Astrocyte (in vitro differentiated cells and primary cell): ENCODE results near the gene MESP1.

Experiments used
- EZH2 ChIP-seq: IDR thresholded peaks from 2 replicates; pipeline ENCODE4 v1.6.1; 2012; ENCODE audit warnings: mild to moderate bottlenecking, low read length, inconsistent platforms; ENCODE audit not compliant: insufficient read depth
- TF ChIP-seq, protein P1 (sequence below): IDR thresholded peaks from 2 replicates; pipeline ENCODE4 v1.5.1; 2011; ENCODE audit warnings: low read depth, mild to moderate bottlenecking, inconsistent platforms, low read length, moderate library complexity; ENCODE audit not compliant: insufficient read depth

DNA sequence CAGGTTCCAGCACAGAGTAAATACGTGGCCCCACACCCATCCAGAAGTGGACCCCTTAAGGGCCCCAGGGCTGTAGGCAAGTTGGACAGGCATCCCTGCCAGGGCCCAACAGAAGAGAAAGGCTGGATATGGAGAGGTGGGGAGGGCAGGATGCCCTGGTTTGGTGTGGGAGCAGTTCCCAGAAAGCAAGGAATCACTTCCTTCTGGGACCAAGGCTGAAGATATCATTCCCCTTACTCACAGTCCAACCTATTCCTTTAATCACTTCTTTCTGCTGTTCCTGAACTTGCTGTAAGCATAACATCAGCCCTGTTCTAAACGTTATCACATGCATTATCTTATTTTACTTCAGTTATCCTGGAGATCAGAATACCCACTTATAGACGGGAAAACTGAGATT, 19.0 kb upstream of the MESP1 start:
- no peak for TF ChIP-seq EZH2
- TF ChIP-seq, protein P1, sequence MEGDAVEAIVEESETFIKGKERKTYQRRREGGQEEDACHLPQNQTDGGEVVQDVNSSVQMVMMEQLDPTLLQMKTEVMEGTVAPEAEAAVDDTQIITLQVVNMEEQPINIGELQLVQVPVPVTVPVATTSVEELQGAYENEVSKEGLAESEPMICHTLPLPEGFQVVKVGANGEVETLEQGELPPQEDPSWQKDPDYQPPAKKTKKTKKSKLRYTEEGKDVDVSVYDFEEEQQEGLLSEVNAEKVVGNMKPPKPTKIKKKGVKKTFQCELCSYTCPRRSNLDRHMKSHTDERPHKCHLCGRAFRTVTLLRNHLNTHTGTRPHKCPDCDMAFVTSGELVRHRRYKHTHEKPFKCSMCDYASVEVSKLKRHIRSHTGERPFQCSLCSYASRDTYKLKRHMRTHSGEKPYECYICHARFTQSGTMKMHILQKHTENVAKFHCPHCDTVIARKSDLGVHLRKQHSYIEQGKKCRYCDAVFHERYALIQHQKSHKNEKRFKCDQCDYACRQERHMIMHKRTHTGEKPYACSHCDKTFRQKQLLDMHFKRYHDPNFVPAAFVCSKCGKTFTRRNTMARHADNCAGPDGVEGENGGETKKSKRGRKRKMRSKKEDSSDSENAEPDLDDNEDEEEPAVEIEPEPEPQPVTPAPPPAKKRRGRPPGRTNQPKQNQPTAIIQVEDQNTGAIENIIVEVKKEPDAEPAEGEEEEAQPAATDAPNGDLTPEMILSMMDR: no peak
